HFFc6 (cell line): ENCODE results near the gene CCDC116. TPM values are rescaled to one million over a fixed set of nuclear protein-coding genes. Genes with fewer than 3 reads are reported as not detected.
A peak's percentile ranks its signal among the peaks of the same experiment; 100 is the strongest.

Experiments
- DNase-seq: peaks from one replicate; pipeline ENCODE4 v3.0.0-alpha.2; 2018
- H3K27ac Mint-ChIP-seq: 2 replicates; pipeline ENCODE4 v1.8.0; 2020; ENCODE audit warnings: mild to moderate bottlenecking, mixed read lengths
- H3K27me3 Mint-ChIP-seq: 2 replicates; pipeline ENCODE4 v1.8.0; 2021; ENCODE audit warnings: mild to moderate bottlenecking, moderate library complexity, mixed read lengths; ENCODE audit not compliant: insufficient read depth
- H3K36me3 Mint-ChIP-seq: 2 replicates; pipeline ENCODE4 v1.8.0; 2021; ENCODE audit warnings: low read depth, mixed read lengths
- H3K4me1 Mint-ChIP-seq: 2 replicates; pipeline ENCODE4 v1.8.0; 2020; ENCODE audit warnings: low read depth, mixed read lengths
- H3K4me3 Mint-ChIP-seq: 2 replicates; pipeline ENCODE4 v1.8.0; 2020; ENCODE audit warnings: mild to moderate bottlenecking, moderate library complexity, mixed read lengths
- H3K9me3 Mint-ChIP-seq: 2 replicates; pipeline ENCODE4 v1.8.0; 2020; ENCODE audit warnings: mild to moderate bottlenecking, mixed read lengths
- total RNA-seq, 6 experiments: library from RNA; stranded (reverse); fragmentation: NEBNext Ultra II Directional; extraction: Animal tissue kit (Norgen Biotek cat#: 25700); gene quantifications; 2 replicates in 1 of 6; 3 replicates in 5 of 6; pipeline ENCODE4 v1.2.3, GENCODE V29; 2021
- TF ChIP-seq, protein P1 (sequence below): fragments of 200-600 bp; sonication (generic); IDR thresholded peaks from 2 replicates; pipeline ENCODE4 v1.5.0; 2021; ENCODE audit warnings: antibody characterized with exemption, mild to moderate bottlenecking

Gene CCDC116
- total RNA-seq, 6 experiments from 2014 or later, result 0.16 to 0.33 (median 0.23) TPM

- H3K36me3 Mint-ChIP-seq, result no peaks in the 10 kb centered on the region
- no peaks in the 10 kb centered on the region for H3K9me3 Mint-ChIP-seq
- no peak for DNase-seq
- TF ChIP-seq, protein P1, sequence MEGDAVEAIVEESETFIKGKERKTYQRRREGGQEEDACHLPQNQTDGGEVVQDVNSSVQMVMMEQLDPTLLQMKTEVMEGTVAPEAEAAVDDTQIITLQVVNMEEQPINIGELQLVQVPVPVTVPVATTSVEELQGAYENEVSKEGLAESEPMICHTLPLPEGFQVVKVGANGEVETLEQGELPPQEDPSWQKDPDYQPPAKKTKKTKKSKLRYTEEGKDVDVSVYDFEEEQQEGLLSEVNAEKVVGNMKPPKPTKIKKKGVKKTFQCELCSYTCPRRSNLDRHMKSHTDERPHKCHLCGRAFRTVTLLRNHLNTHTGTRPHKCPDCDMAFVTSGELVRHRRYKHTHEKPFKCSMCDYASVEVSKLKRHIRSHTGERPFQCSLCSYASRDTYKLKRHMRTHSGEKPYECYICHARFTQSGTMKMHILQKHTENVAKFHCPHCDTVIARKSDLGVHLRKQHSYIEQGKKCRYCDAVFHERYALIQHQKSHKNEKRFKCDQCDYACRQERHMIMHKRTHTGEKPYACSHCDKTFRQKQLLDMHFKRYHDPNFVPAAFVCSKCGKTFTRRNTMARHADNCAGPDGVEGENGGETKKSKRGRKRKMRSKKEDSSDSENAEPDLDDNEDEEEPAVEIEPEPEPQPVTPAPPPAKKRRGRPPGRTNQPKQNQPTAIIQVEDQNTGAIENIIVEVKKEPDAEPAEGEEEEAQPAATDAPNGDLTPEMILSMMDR, result peak; percentile 41
- peak overlapping the region; percentile 97 for H3K4me3 Mint-ChIP-seq
- H3K27me3 Mint-ChIP-seq, result peaks cover 2% of the 10 kb centered on the region
- peaks cover 24% of the 10 kb centered on the region for H3K4me1 Mint-ChIP-seq
- peak overlapping the region; percentile 78; the same call in 1 of the 2 replicates for H3K27ac Mint-ChIP-seq
Measured at GRCh38 chr22:21652547-21653545, 20.3 kb downstream of the CCDC116 start.

DNA sequence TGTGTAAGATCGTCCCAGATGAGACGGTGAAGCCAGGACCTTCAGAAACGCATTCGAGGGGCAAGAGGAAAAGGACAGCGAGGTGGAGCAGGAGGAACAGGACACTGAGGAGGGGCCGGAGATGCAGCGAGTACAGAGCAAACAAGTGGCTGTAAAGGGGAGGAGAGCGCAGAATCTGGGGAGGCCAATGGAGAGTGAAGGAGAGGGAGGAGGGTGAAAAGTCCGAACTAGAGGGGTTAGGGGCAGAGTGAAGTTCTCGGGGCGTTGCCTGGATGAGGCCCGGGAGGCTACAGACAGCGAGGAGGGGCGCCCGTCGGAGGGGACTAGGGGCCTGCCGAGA, 24.4 kb downstream of the CCDC116 start:
- Mint-ChIP-seq H3K27ac (no peak overlapping the region), H3K4me3 (peak overlapping the region; percentile 47), H3K36me3 (no peaks in the 10 kb centered on the region), H3K27me3 (peaks cover 11% of the 10 kb centered on the region), H3K4me1 (peaks cover 9% of the 10 kb centered on the region), H3K9me3 (no peaks in the 10 kb centered on the region)
- DNase-seq, result no peak
- TF ChIP-seq, protein P1, result no peak

DNA sequence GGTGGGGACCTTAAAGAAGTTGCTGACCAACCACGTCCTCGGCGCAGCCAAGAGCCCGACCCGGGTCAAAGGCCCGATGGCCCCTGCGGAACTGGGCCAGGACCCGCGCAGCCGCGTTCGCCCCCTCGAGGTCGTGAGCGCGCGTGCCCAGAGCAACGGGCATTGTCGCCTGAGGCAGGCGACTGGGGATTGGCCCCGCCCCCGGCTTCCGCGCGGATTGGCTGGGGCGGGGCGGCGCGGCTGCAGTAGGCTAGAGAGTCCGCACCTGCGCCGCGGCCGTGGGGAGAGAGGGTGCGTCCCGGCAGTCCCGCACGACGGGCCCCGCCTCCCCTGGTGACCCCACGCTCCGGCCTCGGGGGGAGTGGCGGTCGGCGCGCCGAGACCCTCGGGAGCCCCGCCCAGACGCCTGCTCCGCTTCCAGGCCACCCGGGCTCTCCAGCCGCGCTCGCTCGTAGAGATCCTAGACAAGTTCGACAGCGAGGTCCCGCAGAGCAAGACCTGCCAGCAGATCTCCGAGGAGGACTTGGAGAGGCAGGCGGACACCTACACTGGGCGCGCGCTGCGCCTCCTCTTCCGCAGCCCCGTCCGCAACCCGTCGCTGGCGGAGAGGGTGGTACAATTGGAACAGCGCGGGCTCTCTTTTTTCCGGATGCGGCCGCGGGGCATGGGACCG, 24.9 kb downstream of the CCDC116 start:
- Mint-ChIP-seq H3K27ac (no peak overlapping the region), H3K27me3 (peaks cover 11% of the 10 kb centered on the region), H3K9me3 (no peaks in the 10 kb centered on the region), H3K4me3 (peak overlapping the region; percentile 66), H3K36me3 (no peaks in the 10 kb centered on the region), H3K4me1 (peaks cover 9% of the 10 kb centered on the region)
- DNase-seq, result no peak
- TF ChIP-seq, protein P1, result no peak

- Mint-ChIP-seq H3K4me3 (no peak overlapping the region), H3K9me3 (no peaks in the 10 kb centered on the region)
Measured at GRCh38 chr22:21659864-21660525, 27.4 kb downstream of the CCDC116 start.

GRCh38 chr22:21660904-21661303, 28.3 kb downstream of the CCDC116 start:
- no peaks in the 10 kb centered on the region for H3K36me3 Mint-ChIP-seq
- TF ChIP-seq, protein P1, result no peak
- H3K27ac Mint-ChIP-seq, result no peak overlapping the region
- H3K9me3 Mint-ChIP-seq, result no peaks in the 10 kb centered on the region
- peaks cover 12% of the 10 kb centered on the region for H3K27me3 Mint-ChIP-seq
- peaks cover 15% of the 10 kb centered on the region for H3K4me1 Mint-ChIP-seq
- no peak overlapping the region for H3K4me3 Mint-ChIP-seq
- no peak for DNase-seq

More at GRCh38 chr22:21659864-21660525, 27.4 kb downstream of the CCDC116 start:
- Mint-ChIP-seq H3K27me3 (peaks cover 12% of the 10 kb centered on the region), H3K4me1 (peaks cover 11% of the 10 kb centered on the region), H3K27ac (no peak overlapping the region), H3K36me3 (no peaks in the 10 kb centered on the region)
- TF ChIP-seq, protein P1, result no peak
- DNase-seq, result no peak
